ENCODE results near the gene DGCR2.
"Not testable (repeated sequence)": the region's sequence is repeated elsewhere in the genome, so short reads cannot be mapped to it uniquely, and the experiment has no call there.

DGCR2 gene

GRCh38 chr22:19029113-19030103 is 92.8 kb downstream of the DGCR2 start:
- not testable (repeated sequence) for DNase-seq (ENCODE audit: low spot score)

GRCh38 chr22:19028060-19028455 is 94.2 kb downstream of the DGCR2 start:
- not testable (repeated sequence) for DNase-seq (ENCODE audit: low spot score)

DNA sequence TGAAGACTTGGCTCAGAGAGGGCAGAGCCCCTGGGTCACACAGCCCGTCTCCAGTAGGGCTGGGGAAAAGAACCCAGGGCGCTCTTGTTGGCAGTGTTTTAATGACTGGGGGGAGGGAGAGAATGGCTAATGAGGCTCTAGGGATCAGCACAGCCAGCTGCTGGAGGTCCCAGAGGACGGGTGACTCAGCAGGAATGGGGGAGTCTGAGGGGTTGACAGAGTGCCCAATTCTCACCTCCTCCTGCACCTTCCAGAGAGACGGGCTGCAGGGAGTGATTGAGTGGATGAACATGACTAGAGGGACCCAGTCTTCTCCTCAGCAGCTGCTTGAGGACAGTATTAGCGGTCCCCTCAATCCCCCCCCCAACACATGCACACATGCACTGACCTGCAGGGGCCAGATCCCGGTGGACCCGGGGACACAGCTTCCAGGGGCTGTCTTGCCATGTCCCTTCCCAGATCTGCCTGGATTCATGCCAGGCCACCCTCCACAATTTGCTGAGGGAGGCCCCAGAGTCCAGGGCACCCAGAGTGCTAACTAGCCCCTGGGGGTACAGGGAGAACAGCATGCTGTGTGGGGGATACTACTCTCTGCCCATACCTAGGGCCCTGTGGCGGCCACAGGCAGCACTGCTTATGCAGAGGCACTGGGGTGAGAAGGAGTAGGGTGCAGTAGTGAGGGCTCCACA is 94.7 kb downstream of the DGCR2 start:
- not testable (repeated sequence) for DNase-seq (ENCODE audit: low spot score)

DNA sequence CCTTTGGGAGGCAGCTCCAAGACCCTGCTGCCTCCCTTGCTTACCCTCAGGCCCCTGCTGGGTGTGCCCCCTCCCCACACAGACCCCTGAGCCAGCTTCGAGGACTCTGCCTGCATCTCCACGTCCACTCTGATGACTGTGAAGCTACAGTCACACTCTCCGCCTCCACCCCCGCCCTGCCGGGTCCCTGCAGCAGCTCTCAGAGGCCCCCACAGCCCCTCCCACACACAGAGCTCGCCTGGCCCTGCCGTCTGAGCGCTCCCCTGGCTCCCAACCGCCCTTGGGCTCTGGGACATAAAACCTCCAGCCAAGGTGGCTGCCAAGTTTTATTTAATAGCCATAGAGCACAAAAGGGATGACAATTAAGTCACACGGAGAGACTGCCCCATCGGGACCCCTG is 96.1 kb downstream of the DGCR2 start:
- DNase-seq (ENCODE audit: low spot score), result not testable (repeated sequence)

DNA sequence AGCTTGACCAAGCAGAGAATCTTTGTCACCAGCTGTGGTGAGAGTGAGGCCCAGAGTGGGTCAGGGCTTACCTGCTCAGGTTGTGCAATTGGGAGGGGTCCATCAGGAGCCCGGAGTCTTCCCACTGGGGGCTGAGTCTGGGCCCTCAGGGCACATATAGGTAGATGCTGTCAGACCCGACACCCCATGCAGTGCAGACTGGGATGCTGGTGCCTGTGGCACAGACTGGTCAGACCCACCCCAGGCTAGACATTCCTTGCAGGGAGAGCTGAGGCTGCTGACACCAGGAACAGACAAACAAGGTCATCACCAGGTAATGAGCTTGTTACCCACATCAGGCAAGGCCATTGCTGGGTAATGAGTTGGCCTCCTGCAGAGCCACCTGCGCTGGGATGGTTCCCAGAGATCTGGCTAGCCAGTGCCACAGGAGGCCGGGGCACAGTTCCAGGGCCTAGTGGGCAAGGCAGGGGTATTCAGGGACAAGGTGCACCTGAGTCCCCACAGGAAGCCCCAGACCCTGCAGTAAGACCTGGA is 97.2 kb downstream of the DGCR2 start:
- not testable (repeated sequence) for DNase-seq (ENCODE audit: low spot score)

- not testable (repeated sequence) for DNase-seq (ENCODE audit: low spot score)
Observed at GRCh38 chr22:19023931-19024330, 98.3 kb downstream of the DGCR2 start.

- DNase-seq (ENCODE audit: low spot score), result no peak
Observed at GRCh38 chr22:19022755-19023154, 99.5 kb downstream of the DGCR2 start.

- DNase-seq (ENCODE audit: low spot score), result no peak
Observed at GRCh38 chr22:19019679-19020032, 102.6 kb downstream of the DGCR2 start.

DNA sequence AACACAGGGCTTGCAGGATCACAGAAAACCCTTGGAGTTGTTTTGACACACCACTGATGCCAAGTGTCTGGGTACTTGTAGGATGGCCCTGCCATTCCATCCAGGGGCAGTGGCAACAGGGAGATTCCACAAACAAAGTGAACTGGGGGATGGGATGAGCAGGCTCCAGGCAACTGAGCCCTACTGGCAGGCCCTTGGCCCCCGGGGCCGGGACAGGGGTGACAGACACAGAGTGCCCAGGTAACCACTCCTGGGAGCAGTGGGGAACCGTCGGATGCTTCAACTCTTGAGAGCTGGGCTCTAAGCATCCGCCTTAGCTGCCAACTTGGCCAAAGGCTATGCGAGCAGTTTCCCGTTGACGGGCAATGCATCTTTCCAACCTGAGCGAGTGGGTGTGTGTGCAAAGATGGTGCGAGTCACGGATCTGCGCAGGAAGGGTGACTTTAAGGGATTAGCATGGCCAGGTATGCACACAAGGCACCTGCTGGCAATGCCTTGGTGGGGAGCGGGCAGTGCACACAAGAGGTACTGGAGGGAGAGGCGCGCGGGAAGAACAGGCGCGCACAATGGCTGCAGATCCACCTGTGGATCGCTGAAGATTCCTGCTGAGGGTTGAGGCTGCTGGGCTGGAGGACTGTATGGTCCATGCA is 103.1 kb downstream of the DGCR2 start:
- no peak for DNase-seq (ENCODE audit: low spot score)

- no peak for DNase-seq (ENCODE audit: low spot score)
Observed at GRCh38 chr22:19018256-19018655, 104.0 kb downstream of the DGCR2 start.

DNA sequence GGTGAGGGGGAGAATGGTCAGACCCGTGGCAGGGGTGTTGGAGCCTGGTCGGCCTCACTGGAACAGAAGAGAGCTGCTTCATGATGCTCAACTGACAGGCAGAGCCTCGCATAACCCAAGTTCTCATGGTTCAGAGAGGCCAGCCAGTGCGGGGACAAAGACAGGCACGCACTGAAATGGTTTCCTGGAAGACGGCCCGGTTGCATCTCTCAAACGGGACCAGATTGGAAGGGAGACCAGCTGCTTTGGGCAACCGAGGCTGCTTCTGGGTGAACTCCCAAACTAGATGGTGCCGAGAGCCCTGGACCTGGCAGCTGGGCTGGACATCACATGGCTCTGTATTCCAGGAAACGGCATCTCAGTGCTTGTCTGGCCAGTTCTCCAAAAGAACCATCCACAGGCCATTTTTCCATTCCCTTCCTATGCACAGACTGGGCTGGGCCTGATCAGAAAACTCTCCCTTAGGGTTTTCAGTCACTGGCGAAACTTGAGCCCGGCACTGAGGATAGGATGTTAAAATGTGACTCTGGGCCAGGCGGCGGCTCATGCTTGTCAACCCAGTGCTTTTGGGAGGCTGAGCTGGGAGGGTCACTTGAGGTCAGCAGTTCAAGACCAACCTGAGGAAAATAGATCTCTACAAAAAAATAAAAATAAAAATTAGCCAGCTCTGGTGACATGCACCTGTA is 106.0 kb downstream of the DGCR2 start:
- no peak for DNase-seq (ENCODE audit: low spot score)

- no peak for DNase-seq (ENCODE audit: low spot score)
Observed at GRCh38 chr22:19014886-19015285, 107.3 kb downstream of the DGCR2 start.

DNA sequence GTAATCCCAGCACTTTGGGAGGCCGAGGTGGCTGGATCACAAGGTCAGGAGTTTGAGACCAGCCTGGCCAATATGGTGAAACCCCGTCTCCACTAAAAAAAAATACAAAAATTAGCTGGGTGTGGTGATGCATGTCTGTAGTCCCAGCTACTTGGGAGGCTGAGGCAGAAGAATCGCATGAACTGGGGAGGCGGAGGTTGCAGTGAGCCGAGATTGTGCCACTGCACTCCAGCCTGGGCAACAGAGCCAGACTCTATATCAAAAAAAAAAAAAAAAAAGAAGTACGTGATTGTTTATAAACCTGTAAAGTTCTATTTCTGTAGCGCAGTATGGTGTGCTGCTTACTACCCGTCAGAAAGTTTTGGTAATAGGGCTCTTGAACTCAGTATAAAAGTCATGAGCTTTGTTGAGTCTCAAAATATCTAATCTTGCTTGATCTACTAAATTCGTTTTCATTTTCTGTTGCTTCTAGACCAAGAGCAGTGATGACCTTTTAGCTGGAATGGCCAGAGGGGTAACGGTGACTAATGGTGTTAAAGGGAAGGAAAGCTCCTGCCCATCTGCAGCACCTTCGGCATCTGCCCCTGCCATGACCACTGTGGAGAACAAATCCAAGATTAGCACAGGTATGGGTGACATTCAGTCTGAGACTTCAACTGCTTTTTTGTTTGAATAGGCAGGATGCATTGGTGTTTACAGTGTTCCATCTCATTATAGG is 108.2 kb downstream of the DGCR2 start:
- not testable (repeated sequence) for DNase-seq (ENCODE audit: low spot score)

DNA sequence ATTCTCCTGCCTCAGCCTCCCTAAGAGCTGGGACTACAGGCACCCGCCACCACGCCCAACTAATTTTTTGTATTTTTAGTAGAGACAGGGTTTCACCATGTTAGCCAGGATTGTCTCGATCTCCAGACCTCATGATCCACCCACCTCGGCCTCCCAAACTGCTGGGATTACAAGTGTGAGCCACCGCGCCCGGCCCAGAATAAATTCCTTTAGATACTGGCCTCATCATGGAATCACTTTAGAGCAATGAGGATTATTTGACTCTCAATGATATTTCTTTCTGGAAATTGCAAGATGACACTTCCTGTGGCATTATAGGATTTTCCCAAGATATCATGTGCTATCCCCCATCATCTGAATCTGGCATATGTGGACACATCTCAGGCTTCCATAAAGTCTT is 108.8 kb downstream of the DGCR2 start:
- DNase-seq (ENCODE audit: low spot score), result not testable (repeated sequence)

DNA sequence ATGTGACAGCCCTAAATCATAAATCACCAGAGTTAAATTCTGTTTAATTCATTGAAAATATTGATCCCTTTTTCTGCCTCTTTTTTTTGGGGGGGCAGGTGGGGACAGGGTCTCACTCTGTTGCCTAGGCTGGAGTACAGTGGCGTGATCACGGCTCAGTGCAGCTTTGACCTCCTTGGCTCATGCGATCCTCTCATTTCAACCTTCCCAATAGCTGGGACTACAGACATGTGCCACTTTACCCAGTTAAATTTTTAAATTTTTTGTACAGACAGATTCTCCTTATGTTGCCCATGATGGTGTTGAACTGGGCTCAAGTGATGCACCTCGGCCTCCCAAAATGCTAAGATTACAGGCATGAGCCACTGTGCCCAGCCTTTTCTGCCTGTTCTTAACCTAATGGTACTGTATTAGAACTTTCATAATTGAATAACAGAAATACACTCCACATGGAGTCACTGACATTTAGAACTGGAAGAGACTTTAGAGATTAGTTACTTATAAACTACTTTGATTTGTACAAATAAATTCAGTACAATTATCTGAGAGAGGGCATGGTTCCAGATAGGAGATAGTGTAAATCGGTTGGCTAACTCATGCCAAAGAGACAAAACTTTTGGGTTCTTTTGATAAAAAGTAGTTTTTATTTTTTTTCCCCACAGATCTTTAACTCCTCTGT is 109.8 kb downstream of the DGCR2 start:
- no peak for DNase-seq (ENCODE audit: low spot score)

GRCh38 chr22:19011611-19012010 is 110.6 kb downstream of the DGCR2 start:
- not testable (repeated sequence) for DNase-seq (ENCODE audit: low spot score)

GRCh38 chr22:19011075-19011474 is 111.1 kb downstream of the DGCR2 start:
- no peak for DNase-seq (ENCODE audit: low spot score)

DNA sequence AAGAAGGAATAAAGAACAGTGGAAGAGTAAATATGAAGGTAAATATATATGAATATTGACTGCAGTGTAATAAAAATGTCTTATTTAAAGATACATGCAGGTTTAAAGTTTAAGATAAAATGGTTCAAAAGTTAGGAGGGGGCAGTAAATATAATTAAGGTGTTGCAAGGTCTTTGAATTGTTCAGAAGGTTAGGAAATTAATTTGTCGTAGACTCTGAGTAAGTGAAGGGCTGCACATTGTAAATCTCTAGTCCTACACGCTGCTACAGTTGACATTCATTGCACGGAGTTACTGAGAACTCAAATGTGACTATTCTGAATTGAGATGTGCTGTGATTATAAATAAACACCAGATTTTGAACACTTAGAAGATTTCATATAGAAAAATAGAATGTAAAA is 116.3 kb downstream of the DGCR2 start:
- no peak for DNase-seq (ENCODE audit: low spot score)

DNA sequence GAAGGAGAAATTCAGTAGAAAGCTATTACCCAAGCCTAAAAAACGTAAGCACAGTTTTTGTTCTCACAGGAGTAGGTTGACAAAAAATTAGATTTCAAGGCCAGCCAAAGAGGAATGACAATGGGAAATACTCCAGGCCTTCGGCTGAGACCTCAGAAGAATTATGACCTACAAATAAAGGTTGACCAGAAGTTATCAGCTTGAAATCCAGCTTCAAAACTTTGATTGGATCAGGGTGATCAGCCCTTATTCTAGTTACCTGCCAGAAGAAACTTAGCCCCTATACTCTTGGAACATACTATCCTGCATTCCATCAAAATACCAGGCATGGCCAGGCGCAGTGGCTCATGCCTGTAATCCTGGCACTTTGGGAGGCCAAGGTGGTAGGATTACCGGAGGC is 117.7 kb downstream of the DGCR2 start:
- no peak for DNase-seq (ENCODE audit: low spot score)

GRCh38 chr22:19003508-19003907 is 118.7 kb downstream of the DGCR2 start:
- DNase-seq (ENCODE audit: low spot score), result no peak

DNA sequence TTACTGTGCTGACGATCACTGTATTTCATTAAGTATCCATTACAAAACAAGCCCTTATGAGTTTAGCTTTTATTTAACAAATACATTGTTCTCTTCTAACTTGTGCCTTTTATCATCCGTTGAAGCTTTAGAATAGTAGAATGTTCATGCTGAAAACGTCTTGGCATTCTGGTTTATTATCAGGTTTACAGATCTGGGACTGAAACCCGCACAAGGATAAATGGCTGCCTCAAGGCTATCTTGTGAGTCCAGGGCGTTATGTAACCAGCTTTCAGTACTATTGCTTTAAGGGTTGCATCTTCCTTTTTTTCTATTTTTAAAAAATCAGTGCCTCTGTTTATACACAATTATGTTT is 119.6 kb downstream of the DGCR2 start:
- DNase-seq (ENCODE audit: low spot score), result no peak
